ENCODE data around the gene PRKG1. TPM values are rescaled to one million over a fixed set of nuclear protein-coding genes. Genes with fewer than 3 reads are reported as not detected.

Gene PRKG1
- total and polyA plus RNA-seq, 12 donors, result 3.8 to 48.1 (median 29.9) TPM

DNA sequence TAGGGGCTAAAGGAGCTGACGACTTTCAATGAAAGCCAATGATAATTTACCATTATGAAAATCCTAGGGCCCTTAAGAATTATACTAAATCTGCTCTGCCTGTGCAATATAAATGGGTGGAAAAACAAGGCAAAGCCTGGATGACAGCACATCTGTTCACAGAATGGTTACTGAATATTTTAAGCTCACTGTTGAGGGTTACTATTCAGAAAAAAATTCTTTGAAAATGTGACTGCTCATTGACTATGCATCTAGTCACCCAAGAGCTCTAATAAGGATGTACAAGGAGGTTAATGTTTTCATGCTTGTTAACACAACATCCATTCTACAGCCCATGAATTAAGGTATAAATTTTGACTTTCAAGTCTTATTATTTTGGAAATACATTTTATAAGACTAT, 1248.6 kb downstream of the PRKG1 start:
- H3K4me1 ChIP-seq, result no peaks in the 10 kb centered on the region
- no peaks in the 10 kb centered on the region for H3K9me3 ChIP-seq
- no peak overlapping the region for H3K4me3 ChIP-seq
- no peak overlapping the region for H3K27ac ChIP-seq
- 91 to 94% methylated on average over 1 of the region's 1 CpG for WGBS, 2 donors
- peaks cover 0 to 3% (median 0%) of the 10 kb centered on the region in 7 donors for H3K27me3 ChIP-seq
- intact Hi-C loops (cut with DNase I), result no loop called here
- ATAC-seq (no peak), DNase-seq (no peak)
- no peaks in the 10 kb centered on the region for H3K36me3 ChIP-seq
- TF ChIP-seq, protein P1, sequence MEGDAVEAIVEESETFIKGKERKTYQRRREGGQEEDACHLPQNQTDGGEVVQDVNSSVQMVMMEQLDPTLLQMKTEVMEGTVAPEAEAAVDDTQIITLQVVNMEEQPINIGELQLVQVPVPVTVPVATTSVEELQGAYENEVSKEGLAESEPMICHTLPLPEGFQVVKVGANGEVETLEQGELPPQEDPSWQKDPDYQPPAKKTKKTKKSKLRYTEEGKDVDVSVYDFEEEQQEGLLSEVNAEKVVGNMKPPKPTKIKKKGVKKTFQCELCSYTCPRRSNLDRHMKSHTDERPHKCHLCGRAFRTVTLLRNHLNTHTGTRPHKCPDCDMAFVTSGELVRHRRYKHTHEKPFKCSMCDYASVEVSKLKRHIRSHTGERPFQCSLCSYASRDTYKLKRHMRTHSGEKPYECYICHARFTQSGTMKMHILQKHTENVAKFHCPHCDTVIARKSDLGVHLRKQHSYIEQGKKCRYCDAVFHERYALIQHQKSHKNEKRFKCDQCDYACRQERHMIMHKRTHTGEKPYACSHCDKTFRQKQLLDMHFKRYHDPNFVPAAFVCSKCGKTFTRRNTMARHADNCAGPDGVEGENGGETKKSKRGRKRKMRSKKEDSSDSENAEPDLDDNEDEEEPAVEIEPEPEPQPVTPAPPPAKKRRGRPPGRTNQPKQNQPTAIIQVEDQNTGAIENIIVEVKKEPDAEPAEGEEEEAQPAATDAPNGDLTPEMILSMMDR (IDR thresholded peaks at IDR 0.05), result no peak

DNA sequence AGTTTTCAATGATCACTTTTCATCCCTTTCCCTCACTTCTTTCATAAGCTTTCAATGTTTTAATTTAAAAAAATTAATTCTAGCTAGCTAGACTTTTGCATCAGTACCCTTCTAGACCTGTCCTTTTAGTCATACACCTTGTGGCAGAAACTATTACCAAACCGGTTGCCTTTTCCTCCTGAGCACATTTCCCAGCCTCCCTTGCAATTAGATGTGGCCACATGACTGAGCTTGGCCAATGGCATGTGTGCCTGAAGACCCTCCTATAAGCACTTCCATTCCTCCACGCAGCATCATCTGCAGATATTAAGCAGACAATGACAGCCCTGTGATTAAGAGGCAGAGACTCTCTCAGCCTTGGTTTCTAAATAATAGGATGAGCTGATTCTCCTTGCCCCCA, 1252.1 kb downstream of the PRKG1 start:
- intact Hi-C loops (cut with DNase I), result no loop called here
- H3K4me1 ChIP-seq, result no peaks in the 10 kb centered on the region
- H3K4me3 ChIP-seq, result no peak overlapping the region
- peaks cover 0 to 3% (median 0%) of the 10 kb centered on the region in 7 donors for H3K27me3 ChIP-seq
- no peaks in the 10 kb centered on the region for H3K9me3 ChIP-seq
- no peaks in the 10 kb centered on the region for H3K36me3 ChIP-seq
- TF ChIP-seq, protein P1 (IDR thresholded peaks at IDR 0.05), result no peak
- H3K27ac ChIP-seq, result no peak overlapping the region
- DNase-seq (no peak), ATAC-seq (no peak)
- 73 to 78% methylated on average over 2 of the region's 2 CpGs for WGBS, 2 donors

GRCh38 chr10:52331638-52332364, 1257.5 kb downstream of the PRKG1 start:
- Histone ChIP-seq H3K9me3 (no peaks in the 10 kb centered on the region), H3K27ac (no peak overlapping the region), H3K4me1 (no peaks in the 10 kb centered on the region), H3K27me3 (no peaks in the 10 kb centered on the region), H3K4me3 (no peak overlapping the region), H3K36me3 (no peaks in the 10 kb centered on the region)
- DNase-seq, result no peak
- intact Hi-C loops (cut with DNase I), result no loop called here
- WGBS, 2 donors, result 87 to 89% methylated on average over 3 of the region's 3 CpGs
- ATAC-seq, result no peak
- TF ChIP-seq, protein P1 (IDR thresholded peaks at IDR 0.05), result no peak

DNA sequence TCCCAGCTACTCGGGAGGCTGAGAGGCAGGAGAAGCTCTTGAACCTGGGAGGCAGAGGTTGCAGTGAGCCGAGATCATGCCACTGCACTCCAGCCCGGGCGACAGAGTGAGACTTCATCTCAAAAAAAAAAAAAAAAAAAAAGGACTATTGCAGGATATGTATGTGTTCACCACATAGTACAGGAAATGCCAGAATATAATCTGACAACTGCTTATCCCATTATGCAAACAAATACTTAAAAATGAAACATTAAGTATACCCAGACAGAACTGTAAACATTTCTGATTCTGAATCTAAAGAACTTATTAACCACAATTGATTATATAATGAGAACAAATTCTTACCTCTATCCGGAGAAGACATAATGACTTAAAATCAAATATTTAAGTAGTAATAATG, 1258.5 kb downstream of the PRKG1 start:
- intact Hi-C loops (cut with DNase I), result no loop called here
- Histone ChIP-seq H3K27me3 (peaks cover 0 to 4% (median 0%) of the 10 kb centered on the region in 7 donors), H3K27ac (no peak overlapping the region), H3K4me3 (no peak overlapping the region), H3K36me3 (no peaks in the 10 kb centered on the region), H3K9me3 (no peaks in the 10 kb centered on the region), H3K4me1 (no peaks in the 10 kb centered on the region)
- 67 to 75% methylated on average over 5 of the region's 5 CpGs for WGBS, 2 donors
- TF ChIP-seq, protein P1 (IDR thresholded peaks at IDR 0.05), result no peak
- DNase-seq, result no peak
- no peak for ATAC-seq
